A549 treated with GW870086 at 1 μM for 4 hours (cell line): ENCODE results near the gene DIP2C. TPM values are rescaled to one million over a fixed set of nuclear protein-coding genes. Genes with fewer than 3 reads are reported as not detected.

Experiments used
- total RNA-seq: library from RNA; stranded (reverse); fragments of 200-300 nt; extraction: Qiagen RNA extraction; gene quantifications from 5 replicates; pipeline ENCODE4 v1.2.3, GENCODE V29; 2022; ENCODE audit warnings: low read depth

DIP2C gene, protein sequence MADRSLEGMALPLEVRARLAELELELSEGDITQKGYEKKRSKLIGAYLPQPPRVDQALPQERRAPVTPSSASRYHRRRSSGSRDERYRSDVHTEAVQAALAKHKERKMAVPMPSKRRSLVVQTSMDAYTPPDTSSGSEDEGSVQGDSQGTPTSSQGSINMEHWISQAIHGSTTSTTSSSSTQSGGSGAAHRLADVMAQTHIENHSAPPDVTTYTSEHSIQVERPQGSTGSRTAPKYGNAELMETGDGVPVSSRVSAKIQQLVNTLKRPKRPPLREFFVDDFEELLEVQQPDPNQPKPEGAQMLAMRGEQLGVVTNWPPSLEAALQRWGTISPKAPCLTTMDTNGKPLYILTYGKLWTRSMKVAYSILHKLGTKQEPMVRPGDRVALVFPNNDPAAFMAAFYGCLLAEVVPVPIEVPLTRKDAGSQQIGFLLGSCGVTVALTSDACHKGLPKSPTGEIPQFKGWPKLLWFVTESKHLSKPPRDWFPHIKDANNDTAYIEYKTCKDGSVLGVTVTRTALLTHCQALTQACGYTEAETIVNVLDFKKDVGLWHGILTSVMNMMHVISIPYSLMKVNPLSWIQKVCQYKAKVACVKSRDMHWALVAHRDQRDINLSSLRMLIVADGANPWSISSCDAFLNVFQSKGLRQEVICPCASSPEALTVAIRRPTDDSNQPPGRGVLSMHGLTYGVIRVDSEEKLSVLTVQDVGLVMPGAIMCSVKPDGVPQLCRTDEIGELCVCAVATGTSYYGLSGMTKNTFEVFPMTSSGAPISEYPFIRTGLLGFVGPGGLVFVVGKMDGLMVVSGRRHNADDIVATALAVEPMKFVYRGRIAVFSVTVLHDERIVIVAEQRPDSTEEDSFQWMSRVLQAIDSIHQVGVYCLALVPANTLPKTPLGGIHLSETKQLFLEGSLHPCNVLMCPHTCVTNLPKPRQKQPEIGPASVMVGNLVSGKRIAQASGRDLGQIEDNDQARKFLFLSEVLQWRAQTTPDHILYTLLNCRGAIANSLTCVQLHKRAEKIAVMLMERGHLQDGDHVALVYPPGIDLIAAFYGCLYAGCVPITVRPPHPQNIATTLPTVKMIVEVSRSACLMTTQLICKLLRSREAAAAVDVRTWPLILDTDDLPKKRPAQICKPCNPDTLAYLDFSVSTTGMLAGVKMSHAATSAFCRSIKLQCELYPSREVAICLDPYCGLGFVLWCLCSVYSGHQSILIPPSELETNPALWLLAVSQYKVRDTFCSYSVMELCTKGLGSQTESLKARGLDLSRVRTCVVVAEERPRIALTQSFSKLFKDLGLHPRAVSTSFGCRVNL (N-terminal part only)
- total RNA-seq = 7.1 to 11.8 TPM (median 11.1 TPM) in 5 replicates

DNA sequence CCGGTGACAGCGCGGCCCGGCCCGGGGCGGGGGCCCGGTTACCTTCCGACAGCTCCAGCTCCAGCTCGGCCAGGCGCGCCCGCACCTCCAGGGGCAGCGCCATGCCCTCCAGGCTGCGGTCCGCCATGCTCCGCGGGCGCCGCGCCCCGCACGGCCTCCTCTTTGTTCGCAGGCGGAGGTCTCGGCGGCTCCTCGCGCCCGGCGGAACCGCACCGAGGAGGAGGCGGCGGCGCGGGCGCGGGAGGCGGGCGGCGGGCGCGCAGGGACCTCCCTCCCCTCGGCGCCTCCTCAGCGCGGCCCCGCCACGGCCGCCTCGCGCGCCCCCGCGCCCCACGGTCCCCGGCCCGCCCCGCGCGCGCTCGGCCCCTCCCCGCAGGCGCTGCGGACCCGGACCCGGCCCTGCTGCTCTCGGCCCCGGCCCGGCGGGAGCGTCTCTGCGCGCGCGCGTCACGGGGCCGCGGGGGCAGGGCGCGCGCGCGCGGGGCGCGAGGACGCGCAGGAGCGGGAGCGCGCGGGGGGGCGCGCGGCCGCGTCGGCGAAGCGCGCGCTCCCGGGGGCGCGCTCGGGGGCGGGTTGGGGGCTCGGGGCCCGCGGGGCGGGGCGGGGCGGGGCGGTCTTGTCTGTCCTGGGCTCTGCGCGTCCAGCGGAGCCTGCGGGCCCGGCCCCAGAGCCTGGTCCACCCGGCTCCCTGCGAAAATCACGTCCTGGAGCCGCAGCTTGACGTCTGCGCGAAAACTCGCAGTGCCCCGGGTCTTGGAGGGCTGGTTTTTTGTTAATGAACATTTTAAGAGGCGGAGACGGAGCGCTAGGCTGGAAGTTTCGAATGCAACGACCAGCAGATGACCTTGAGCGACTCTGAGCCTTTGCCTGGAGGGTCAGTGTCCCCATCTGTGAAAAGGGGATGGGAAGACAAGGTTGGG lies at the start of gene DIP2C:
DIP2C (minus strand) TSS at position 217 of the 920 bp plus-strand sequence; CDS start at position 127, 90 bp downstream.

Other genes starting within 250 kb of the DIP2C start
- 30.7 to 37.6 TPM (median 37.2 TPM) in 5 replicates for gene LARP4B, start 242.0 kb upstream of the DIP2C start, total RNA-seq